ENCODE results near the gene PSMD12. TPM values are rescaled to one million over a fixed set of nuclear protein-coding genes. Genes with fewer than 3 reads are reported as not detected.

Gene PSMD12
- total RNA-seq, 2 donors from 2014 or later: 20.0 to 31.1 TPM

GRCh38 chr17:67360880-67361279 lies 5.5 kb downstream of the PSMD12 start:
- Histone ChIP-seq H3K27me3 (no peaks in the 10 kb centered on the region), H3K27ac (no peak overlapping the region), H3K4me3 (no peak overlapping the region), H3K36me3 (peaks cover 18% of the 10 kb centered on the region), H3K9me3 (no peaks in the 10 kb centered on the region), H3K4me1 (peaks cover 0 to 62% of the 10 kb centered on the region in 2 donors)
- DNase-seq (ENCODE audit: low spot score): no peak
- TF ChIP-seq CTCF (IDR thresholded peaks at IDR 0.05): no peak

GRCh38 chr17:67359960-67360791 lies 6.2 kb downstream of the PSMD12 start:
- no peak for DNase-seq (ENCODE audit: low spot score)
- Histone ChIP-seq H3K9me3 (no peaks in the 10 kb centered on the region), H3K4me1 (peaks cover 0 to 57% of the 10 kb centered on the region in 2 donors), H3K27ac (peak overlapping the region in 1 of 2 donors; percentile 18), H3K27me3 (no peaks in the 10 kb centered on the region), H3K36me3 (peaks cover 18% of the 10 kb centered on the region), H3K4me3 (no peak overlapping the region)
- peak in 1 of 2 donors; percentile 47 for TF ChIP-seq CTCF (IDR thresholded peaks at IDR 0.05)

- H3K4me1 ChIP-seq: peaks cover 0 to 41% of the 10 kb centered on the region in 2 donors
- H3K36me3 ChIP-seq: peaks cover 27% of the 10 kb centered on the region
- DNase-seq (ENCODE audit: low spot score): no peak
- TF ChIP-seq CTCF (IDR thresholded peaks at IDR 0.05): no peak
- H3K27me3 ChIP-seq: no peaks in the 10 kb centered on the region
- H3K9me3 ChIP-seq: no peaks in the 10 kb centered on the region
- H3K4me3 ChIP-seq: no peak overlapping the region
- H3K27ac ChIP-seq: no peak overlapping the region
Observed at GRCh38 chr17:67358612-67359011, 7.8 kb downstream of the PSMD12 start.

- DNase-seq (ENCODE audit: low spot score): no peak
- Histone ChIP-seq H3K27me3 (no peaks in the 10 kb centered on the region), H3K4me1 (peaks cover 0 to 6% of the 10 kb centered on the region in 2 donors), H3K36me3 (peaks cover 51% of the 10 kb centered on the region), H3K27ac (no peak overlapping the region), H3K4me3 (no peak overlapping the region), H3K9me3 (no peaks in the 10 kb centered on the region)
- no peak for TF ChIP-seq CTCF (IDR thresholded peaks at IDR 0.05)
Observed at GRCh38 chr17:67353929-67354574, 12.3 kb downstream of the PSMD12 start.

- H3K36me3 ChIP-seq: peaks cover 60% of the 10 kb centered on the region
- no peaks in the 10 kb centered on the region for H3K4me1 ChIP-seq
Observed at GRCh38 chr17:67353161-67353560, 13.2 kb downstream of the PSMD12 start.

More at GRCh38 chr17:67353161-67353560, 13.2 kb downstream of the PSMD12 start:
- H3K27me3 ChIP-seq: no peaks in the 10 kb centered on the region
- TF ChIP-seq CTCF (IDR thresholded peaks at IDR 0.05): no peak
- H3K9me3 ChIP-seq: no peaks in the 10 kb centered on the region
- no peak overlapping the region for H3K4me3 ChIP-seq
- DNase-seq (ENCODE audit: low spot score): no peak
- H3K27ac ChIP-seq: no peak overlapping the region
